Smooth muscle cell (in vitro differentiated cells): ENCODE measurements around the gene LIME1. TPM values are rescaled to one million over a fixed set of nuclear protein-coding genes. Genes with fewer than 3 reads are reported as not detected.

Source experiments
- DNase-seq: peaks from one replicate; lab custom pipeline; 2025; ENCODE audit not compliant: unreplicated experiment; lab: John Stamatoyannopoulos, UW
- H2AFZ ChIP-seq: fragments of 200-600 bp; sonication (generic); 2 replicates; pipeline ENCODE4 v1.6.0; 2016; ENCODE audit warnings: antibody characterized with exemption, low read depth, mild to moderate bottlenecking
- H3F3A ChIP-seq: fragments of 200-600 bp; sonication (generic); 2 replicates; pipeline ENCODE4 v1.6.0; 2017; ENCODE audit warnings: antibody characterized with exemption, low read depth
- H3K27ac ChIP-seq: fragments of 200-600 bp; sonication (generic); 2 replicates; pipeline ENCODE4 v1.5.1; 2016; ENCODE audit warnings: low read depth, mild to moderate bottlenecking
- H3K27me3 ChIP-seq: fragments of 200-600 bp; sonication (generic); 2 replicates; pipeline ENCODE4 v1.6.1; 2016; ENCODE audit warnings: low read depth, mild to moderate bottlenecking
- H3K36me3 ChIP-seq: fragments of 200-600 bp; sonication (generic); 2 replicates; pipeline ENCODE4 v1.5.1; 2016; ENCODE audit warnings: low read depth
- H3K4me1 ChIP-seq: fragments of 200-600 bp; sonication (generic); 2 replicates; pipeline ENCODE4 v1.5.1; 2016; ENCODE audit warnings: low read depth
- H3K4me2 ChIP-seq: fragments of 200-600 bp; sonication (generic); 2 replicates; pipeline ENCODE4 v1.6.0; 2016; ENCODE audit warnings: mild to moderate bottlenecking
- H3K4me3 ChIP-seq: fragments of 200-600 bp; sonication (generic); 2 replicates; pipeline ENCODE4 v1.5.1; 2016; ENCODE audit warnings: mild to moderate bottlenecking
- H3K79me2 ChIP-seq: fragments of 200-600 bp; sonication (generic); 2 replicates; pipeline ENCODE4 v1.6.0; 2016; ENCODE audit warnings: low read depth, mild to moderate bottlenecking
- H3K9ac ChIP-seq: fragments of 200-600 bp; sonication (generic); 2 replicates; pipeline ENCODE4 v1.6.0; 2016; ENCODE audit warnings: low read depth
- H3K9me3 ChIP-seq: fragments of 200-600 bp; sonication (generic); replicated peaks from 2 replicates; pipeline ENCODE4 v1.5.1; 2016; ENCODE audit warnings: low read depth
- H4K20me1 ChIP-seq: fragments of 200-600 bp; sonication (generic); 2 replicates; pipeline ENCODE4 v1.6.0; 2016; ENCODE audit warnings: low read depth
- WGBS: methylation state at CpG from one replicate; pipeline ENCODE4 v1.1.7; 2016; ENCODE audit warnings: low lambda C conversion rate; 5-methylcytosine and 5-hydroxymethylcytosine counted together
- polyA plus RNA-seq: library from polyadenylated mRNA; unstranded; fragments of >200 nt; fragmentation: Nextera tagmentation; extraction: Ambion mirVana; gene quantifications from 2 replicates; pipeline ENCODE4 v1.2.1, GENCODE V29; 2016
- total RNA-seq: library from RNA; depleted of rRNA; stranded (reverse); fragments of >200 nt; gene quantifications from 2 replicates; pipeline ENCODE4 v1.2.3, GENCODE V29; 2014
- TF ChIP-seq, protein P1 (sequence below): fragments of 200-600 bp; sonication (generic); IDR thresholded peaks from 2 replicates; pipeline ENCODE4 v1.5.1; 2017; ENCODE audit warnings: borderline replicate concordance, mild to moderate bottlenecking, antibody characterized with exemption; ENCODE audit not compliant: insufficient read depth, poor library complexity, severe bottlenecking

LIME1 gene
- total and polyA plus RNA-seq, 2 experiments from 2014 or later: 6.9 to 7.2 TPM

DNA sequence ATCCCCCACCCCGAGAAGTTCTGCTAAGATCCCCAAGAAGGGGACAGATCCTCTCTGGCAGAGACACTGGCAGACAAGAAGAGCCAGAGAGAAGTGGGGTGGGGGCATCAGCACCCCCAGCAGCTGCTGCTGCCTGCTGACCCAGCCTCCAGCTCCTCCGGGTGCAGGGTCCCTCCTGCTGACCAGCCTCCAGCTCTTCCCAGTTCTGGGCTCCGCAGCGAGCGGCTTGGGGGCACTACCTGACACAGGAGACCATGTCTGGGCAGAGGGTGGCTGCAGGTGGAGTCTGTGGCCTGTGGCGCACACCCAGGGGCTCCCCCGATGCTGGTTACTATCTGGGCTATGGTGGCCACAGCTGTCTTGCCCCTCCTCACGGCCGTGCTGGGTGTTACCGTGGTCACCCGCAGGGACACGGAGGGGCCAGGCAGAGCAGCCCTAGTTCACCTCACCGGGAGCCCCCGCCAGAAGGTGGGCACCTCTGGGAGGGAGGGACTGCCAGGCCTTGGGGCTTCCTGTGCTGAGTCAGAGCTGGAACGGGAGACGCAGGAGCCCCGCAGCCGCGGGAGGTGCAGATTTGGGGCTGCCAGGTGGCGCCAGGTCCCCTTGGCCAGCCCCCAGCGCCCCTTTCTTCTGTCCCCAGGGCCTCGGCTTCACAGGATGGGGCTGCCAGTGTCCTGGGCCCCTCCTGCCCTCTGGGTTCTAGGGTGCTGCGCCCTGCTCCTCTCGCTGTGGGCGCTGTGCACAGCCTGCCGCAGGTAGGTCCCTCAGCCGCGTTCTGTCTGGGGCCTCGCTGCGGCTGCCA lies 630 bp downstream of the LIME1 start:
- TF ChIP-seq, protein P1, sequence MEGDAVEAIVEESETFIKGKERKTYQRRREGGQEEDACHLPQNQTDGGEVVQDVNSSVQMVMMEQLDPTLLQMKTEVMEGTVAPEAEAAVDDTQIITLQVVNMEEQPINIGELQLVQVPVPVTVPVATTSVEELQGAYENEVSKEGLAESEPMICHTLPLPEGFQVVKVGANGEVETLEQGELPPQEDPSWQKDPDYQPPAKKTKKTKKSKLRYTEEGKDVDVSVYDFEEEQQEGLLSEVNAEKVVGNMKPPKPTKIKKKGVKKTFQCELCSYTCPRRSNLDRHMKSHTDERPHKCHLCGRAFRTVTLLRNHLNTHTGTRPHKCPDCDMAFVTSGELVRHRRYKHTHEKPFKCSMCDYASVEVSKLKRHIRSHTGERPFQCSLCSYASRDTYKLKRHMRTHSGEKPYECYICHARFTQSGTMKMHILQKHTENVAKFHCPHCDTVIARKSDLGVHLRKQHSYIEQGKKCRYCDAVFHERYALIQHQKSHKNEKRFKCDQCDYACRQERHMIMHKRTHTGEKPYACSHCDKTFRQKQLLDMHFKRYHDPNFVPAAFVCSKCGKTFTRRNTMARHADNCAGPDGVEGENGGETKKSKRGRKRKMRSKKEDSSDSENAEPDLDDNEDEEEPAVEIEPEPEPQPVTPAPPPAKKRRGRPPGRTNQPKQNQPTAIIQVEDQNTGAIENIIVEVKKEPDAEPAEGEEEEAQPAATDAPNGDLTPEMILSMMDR: no peak
- H3K4me3 ChIP-seq: peak overlapping the region; percentile 58
- DNase-seq: no peak
- H4K20me1 ChIP-seq: peaks cover 62% of the 10 kb centered on the region
- no peaks in the 10 kb centered on the region for H3K79me2 ChIP-seq
- H3K27me3 ChIP-seq: no peaks in the 10 kb centered on the region
- no peaks in the 10 kb centered on the region for H3K9me3 ChIP-seq
- WGBS: 55% methylated on average over 29 of the region's 30 CpGs
- no peak overlapping the region for H2AFZ ChIP-seq
- H3F3A ChIP-seq: peaks cover 17% of the 10 kb centered on the region
- H3K36me3 ChIP-seq: no peaks in the 10 kb centered on the region
- peak overlapping the region; percentile 96 for H3K4me2 ChIP-seq
- H3K27ac ChIP-seq: no peak overlapping the region
- H3K9ac ChIP-seq: no peak overlapping the region
- H3K4me1 ChIP-seq: peaks cover 30% of the 10 kb centered on the region

- H3K36me3 ChIP-seq: no peaks in the 10 kb centered on the region
- no peaks in the 10 kb centered on the region for H3K9me3 ChIP-seq
- H3K4me1 ChIP-seq: peaks cover 30% of the 10 kb centered on the region
- H3K79me2 ChIP-seq: no peaks in the 10 kb centered on the region
- peak overlapping the region; percentile 58 for H3K4me3 ChIP-seq
- no peaks in the 10 kb centered on the region for H3K27me3 ChIP-seq
- DNase-seq: no peak
- peaks cover 59% of the 10 kb centered on the region for H4K20me1 ChIP-seq
- peak overlapping the region; percentile 96 for H3K4me2 ChIP-seq
- H3K27ac ChIP-seq: no peak overlapping the region
- H3K9ac ChIP-seq: no peak overlapping the region
- H2AFZ ChIP-seq: no peak overlapping the region
- WGBS: 22% methylated on average over 9 of the region's 26 CpGs
- TF ChIP-seq, protein P1: no peak
- H3F3A ChIP-seq: peaks cover 17% of the 10 kb centered on the region
Measured at GRCh38 chr20:63737695-63737944, 1.2 kb downstream of the LIME1 start.

GRCh38 chr20:63737945-63738686 lies 1.7 kb downstream of the LIME1 start:
- TF ChIP-seq, protein P1: no peak
- Histone ChIP-seq H3K36me3 (no peaks in the 10 kb centered on the region), H4K20me1 (peaks cover 54% of the 10 kb centered on the region), H3K27ac (no peak overlapping the region), H3K4me1 (peaks cover 30% of the 10 kb centered on the region), H3K4me2 (peak overlapping the region; percentile 96), H3K27me3 (no peaks in the 10 kb centered on the region), H3K9me3 (no peaks in the 10 kb centered on the region), H3K79me2 (no peaks in the 10 kb centered on the region), H3K4me3 (peak overlapping the region; percentile 58), H2AFZ (no peak overlapping the region), H3K9ac (no peak overlapping the region), H3F3A (peaks cover 18% of the 10 kb centered on the region)
- WGBS: 34% methylated on average over 27 of the region's 43 CpGs
- DNase-seq: no peak
